ENCODE data around the gene RCOR2. TPM values are rescaled to one million over a fixed set of nuclear protein-coding genes. Genes with fewer than 3 reads are reported as not detected.

Gene RCOR2
- total RNA-seq, 1 experiment from 2014 or later: 77.4 TPM

DNA sequence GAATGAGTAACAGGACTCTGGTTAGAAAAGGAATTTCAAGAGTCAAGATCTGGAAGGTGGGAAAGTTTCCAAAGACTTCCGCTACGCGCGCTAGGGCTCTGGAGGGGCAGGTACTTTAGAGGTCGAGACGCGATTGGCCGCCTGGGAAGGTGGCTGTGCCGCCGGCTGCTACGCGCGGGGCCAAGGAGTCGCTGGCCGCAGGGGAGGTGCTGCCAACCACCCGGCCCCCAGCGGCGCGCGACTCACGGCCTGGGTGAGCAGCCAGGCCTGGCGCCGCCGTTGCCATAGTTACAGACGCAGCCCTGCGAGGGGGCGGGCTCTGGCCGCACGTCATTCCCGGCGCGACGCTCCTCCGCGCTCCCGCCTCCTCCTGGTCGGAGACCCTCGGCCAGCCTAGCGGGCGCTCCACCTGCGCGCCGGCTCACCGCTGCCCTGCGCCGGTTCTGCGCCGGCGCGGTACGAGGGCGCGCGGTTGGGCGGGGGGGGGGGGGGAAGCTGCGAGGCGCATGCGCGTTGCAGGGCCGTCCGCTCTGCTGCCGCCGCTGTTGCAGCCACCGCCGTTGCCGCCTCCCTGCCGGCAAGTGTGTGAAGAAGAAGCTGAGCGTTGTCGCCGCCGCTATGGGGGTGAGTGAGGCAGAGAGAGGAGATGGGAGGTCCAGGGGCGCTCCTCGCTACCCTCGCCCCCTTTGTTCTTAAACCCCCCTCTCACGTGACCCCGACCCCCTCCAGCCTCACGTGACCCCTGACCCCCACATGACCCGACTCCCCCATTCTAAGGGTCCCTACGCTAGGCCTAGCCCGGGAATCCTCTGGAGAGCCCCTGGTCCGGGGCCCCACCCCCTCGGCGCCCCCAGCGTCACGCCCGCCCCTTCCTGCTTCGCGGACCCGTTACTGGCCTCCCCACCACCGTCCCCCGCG is 21.8 kb upstream of the RCOR2 start, which contains the start of gene NAA40 (continued):
- TF ChIP-seq AFF4 (CRISPR knock-in tag; IDR thresholded peaks at IDR 0.05; ENCODE audit: borderline replicate concordance) (no peak), ZNF512 (CRISPR knock-in tag; IDR thresholded peaks at IDR 0.05; ENCODE audit: borderline replicate concordance) (no peak), ZNF121 (CRISPR knock-in tag; IDR thresholded peaks at IDR 0.05) (no peak), TEAD4 (CRISPR knock-in tag; IDR thresholded peaks at IDR 0.05) (no peak), ESRRA (CRISPR knock-in tag; IDR thresholded peaks at IDR 0.05; ENCODE audit: borderline replicate concordance) (no peak), NFE2L1 (CRISPR knock-in tag; IDR thresholded peaks at IDR 0.05) (peak; percentile 55; the same call in 1 of the 2 replicates), SMAD4 (CRISPR knock-in tag; IDR thresholded peaks at IDR 0.05) (no peak), ZSCAN18 (CRISPR knock-in tag; IDR thresholded peaks at IDR 0.05) (no peak), E2F1 (CRISPR knock-in tag; IDR thresholded peaks at IDR 0.05) (0 out of 2 replicates have a peak, but pooled peaks have one; percentile 23), SP1 (CRISPR knock-in tag; conservative IDR thresholded peaks at IDR 0.05) (peak; percentile 99), NR1H2 (CRISPR knock-in tag; IDR thresholded peaks at IDR 0.05) (no peak), FOXP1 (CRISPR knock-in tag; IDR thresholded peaks at IDR 0.05; ENCODE audit: borderline replicate concordance) (peak; percentile 55; the same call in 1 of the 2 replicates), HMGXB4 (CRISPR knock-in tag; IDR thresholded peaks at IDR 0.05) (no peak), HMGA2 (CRISPR knock-in tag; IDR thresholded peaks at IDR 0.05) (no peak)
- TF ChIP-seq, protein P1, sequence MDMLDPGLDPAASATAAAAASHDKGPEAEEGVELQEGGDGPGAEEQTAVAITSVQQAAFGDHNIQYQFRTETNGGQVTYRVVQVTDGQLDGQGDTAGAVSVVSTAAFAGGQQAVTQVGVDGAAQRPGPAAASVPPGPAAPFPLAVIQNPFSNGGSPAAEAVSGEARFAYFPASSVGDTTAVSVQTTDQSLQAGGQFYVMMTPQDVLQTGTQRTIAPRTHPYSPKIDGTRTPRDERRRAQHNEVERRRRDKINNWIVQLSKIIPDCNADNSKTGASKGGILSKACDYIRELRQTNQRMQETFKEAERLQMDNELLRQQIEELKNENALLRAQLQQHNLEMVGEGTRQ (CRISPR knock-in tag; IDR thresholded peaks at IDR 0.05): peak; percentile 94
- TF ChIP-seq, protein P2, sequence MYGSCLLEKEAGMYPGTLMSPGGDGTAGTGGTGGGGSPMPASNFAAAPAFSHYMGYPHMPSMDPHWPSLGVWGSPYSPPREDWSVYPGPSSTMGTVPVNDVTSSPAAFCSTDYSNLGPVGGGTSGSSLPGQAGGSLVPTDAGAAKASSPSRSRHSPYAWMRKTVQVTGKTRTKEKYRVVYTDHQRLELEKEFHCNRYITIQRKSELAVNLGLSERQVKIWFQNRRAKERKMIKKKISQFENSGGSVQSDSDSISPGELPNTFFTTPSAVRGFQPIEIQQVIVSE (CRISPR knock-in tag; IDR thresholded peaks at IDR 0.05; ENCODE audit: borderline replicate concordance): no peak
- TF ChIP-seq, protein P3, sequence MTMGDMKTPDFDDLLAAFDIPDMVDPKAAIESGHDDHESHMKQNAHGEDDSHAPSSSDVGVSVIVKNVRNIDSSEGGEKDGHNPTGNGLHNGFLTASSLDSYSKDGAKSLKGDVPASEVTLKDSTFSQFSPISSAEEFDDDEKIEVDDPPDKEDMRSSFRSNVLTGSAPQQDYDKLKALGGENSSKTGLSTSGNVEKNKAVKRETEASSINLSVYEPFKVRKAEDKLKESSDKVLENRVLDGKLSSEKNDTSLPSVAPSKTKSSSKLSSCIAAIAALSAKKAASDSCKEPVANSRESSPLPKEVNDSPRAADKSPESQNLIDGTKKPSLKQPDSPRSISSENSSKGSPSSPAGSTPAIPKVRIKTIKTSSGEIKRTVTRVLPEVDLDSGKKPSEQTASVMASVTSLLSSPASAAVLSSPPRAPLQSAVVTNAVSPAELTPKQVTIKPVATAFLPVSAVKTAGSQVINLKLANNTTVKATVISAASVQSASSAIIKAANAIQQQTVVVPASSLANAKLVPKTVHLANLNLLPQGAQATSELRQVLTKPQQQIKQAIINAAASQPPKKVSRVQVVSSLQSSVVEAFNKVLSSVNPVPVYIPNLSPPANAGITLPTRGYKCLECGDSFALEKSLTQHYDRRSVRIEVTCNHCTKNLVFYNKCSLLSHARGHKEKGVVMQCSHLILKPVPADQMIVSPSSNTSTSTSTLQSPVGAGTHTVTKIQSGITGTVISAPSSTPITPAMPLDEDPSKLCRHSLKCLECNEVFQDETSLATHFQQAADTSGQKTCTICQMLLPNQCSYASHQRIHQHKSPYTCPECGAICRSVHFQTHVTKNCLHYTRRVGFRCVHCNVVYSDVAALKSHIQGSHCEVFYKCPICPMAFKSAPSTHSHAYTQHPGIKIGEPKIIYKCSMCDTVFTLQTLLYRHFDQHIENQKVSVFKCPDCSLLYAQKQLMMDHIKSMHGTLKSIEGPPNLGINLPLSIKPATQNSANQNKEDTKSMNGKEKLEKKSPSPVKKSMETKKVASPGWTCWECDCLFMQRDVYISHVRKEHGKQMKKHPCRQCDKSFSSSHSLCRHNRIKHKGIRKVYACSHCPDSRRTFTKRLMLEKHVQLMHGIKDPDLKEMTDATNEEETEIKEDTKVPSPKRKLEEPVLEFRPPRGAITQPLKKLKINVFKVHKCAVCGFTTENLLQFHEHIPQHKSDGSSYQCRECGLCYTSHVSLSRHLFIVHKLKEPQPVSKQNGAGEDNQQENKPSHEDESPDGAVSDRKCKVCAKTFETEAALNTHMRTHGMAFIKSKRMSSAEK (CRISPR knock-in tag; IDR thresholded peaks at IDR 0.05; ENCODE audit: borderline replicate concordance): no peak
- TF ChIP-seq, protein P4, sequence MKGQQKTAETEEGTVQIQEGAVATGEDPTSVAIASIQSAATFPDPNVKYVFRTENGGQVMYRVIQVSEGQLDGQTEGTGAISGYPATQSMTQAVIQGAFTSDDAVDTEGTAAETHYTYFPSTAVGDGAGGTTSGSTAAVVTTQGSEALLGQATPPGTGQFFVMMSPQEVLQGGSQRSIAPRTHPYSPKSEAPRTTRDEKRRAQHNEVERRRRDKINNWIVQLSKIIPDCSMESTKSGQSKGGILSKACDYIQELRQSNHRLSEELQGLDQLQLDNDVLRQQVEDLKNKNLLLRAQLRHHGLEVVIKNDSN (CRISPR knock-in tag; IDR thresholded peaks at IDR 0.05): peak; percentile 93
- TF ChIP-seq, protein P5, sequence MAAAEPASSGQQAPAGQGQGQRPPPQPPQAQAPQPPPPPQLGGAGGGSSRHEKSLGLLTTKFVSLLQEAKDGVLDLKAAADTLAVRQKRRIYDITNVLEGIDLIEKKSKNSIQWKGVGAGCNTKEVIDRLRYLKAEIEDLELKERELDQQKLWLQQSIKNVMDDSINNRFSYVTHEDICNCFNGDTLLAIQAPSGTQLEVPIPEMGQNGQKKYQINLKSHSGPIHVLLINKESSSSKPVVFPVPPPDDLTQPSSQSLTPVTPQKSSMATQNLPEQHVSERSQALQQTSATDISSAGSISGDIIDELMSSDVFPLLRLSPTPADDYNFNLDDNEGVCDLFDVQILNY (CRISPR knock-in tag; IDR thresholded peaks at IDR 0.05): peak; percentile 89
